ENCODE measurements around the gene TRIM43B. TPM values are rescaled to one million over a fixed set of nuclear protein-coding genes. Genes with fewer than 3 reads are reported as not detected.

The TRIM43B gene
- total RNA-seq, 1 experiment from 2014 or later = not detected

Other genes with a start within 250 kb of the TRIM43B start
- gene PROM2, start 210.3 kb downstream of the TRIM43B start, total RNA-seq (2021) = 7.9 to 11.8 TPM (median 8.3 TPM) in 3 replicates
- gene KCNIP3, start 187.4 kb downstream of the TRIM43B start, total RNA-seq (2021) = 2.1 to 3.3 TPM (median 3.1 TPM) in 3 replicates
- 39.8 to 47.9 TPM (median 45.4 TPM) in 3 replicates for gene FAHD2A, start 82.0 kb downstream of the TRIM43B start, total RNA-seq (2021)
- gene TRIM43, start 107.2 kb upstream of the TRIM43B start, total RNA-seq (2021) = 0.11 TPM in 1 of 3 replicates, not detected in the others